ENCODE data around the gene RAPGEF1. TPM values are rescaled to one million over a fixed set of nuclear protein-coding genes. Genes with fewer than 3 reads are reported as not detected.

RAPGEF1 gene
- total RNA-seq, 4 donors from 2014 or later = 37.5 to 89.0 (median 62.8) TPM

DNA sequence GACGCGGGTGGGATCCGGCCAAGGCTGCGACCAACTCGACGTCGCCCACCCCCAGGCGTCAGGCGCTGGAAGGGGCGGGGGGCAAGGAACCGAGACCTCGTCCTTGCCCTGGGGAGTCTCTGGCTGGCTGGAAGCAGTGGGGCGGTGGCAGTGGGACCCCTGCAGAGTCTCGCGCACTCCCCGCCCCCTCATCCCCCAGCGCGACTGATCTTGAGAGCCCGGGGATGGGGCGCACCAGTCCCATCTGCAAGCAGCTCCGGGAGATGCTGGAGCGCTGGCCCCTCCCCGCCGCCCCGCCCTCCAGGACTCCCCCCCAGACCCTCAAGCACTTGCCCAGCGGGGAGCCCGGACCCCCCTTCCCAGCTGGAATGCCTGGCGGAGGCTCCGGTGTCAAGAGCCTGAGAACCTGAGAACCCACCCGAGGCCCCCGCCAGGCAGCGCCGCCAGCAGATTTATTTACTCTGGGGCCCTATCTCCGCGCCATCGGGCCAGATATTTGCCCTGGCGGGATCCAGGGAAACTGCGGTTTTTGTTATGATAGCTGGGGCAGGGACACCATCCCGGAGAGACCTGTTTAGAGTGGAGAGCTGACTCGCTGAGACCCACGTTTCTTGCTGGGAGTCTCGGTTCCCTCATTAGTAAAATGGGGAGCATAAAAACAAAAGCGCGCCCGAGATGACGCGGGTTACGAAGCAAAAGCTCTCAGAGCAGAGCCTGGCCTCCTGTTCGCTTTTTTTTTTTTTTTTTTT is 193.4 kb downstream of the RAPGEF1 start:
- no peak for DNase-seq (ENCODE audit: low spot score)
- no peak for ATAC-seq (ENCODE audit: low FRiP score)
- TF ChIP-seq, protein P1, sequence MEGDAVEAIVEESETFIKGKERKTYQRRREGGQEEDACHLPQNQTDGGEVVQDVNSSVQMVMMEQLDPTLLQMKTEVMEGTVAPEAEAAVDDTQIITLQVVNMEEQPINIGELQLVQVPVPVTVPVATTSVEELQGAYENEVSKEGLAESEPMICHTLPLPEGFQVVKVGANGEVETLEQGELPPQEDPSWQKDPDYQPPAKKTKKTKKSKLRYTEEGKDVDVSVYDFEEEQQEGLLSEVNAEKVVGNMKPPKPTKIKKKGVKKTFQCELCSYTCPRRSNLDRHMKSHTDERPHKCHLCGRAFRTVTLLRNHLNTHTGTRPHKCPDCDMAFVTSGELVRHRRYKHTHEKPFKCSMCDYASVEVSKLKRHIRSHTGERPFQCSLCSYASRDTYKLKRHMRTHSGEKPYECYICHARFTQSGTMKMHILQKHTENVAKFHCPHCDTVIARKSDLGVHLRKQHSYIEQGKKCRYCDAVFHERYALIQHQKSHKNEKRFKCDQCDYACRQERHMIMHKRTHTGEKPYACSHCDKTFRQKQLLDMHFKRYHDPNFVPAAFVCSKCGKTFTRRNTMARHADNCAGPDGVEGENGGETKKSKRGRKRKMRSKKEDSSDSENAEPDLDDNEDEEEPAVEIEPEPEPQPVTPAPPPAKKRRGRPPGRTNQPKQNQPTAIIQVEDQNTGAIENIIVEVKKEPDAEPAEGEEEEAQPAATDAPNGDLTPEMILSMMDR (IDR thresholded peaks at IDR 0.05) = no peak

DNA sequence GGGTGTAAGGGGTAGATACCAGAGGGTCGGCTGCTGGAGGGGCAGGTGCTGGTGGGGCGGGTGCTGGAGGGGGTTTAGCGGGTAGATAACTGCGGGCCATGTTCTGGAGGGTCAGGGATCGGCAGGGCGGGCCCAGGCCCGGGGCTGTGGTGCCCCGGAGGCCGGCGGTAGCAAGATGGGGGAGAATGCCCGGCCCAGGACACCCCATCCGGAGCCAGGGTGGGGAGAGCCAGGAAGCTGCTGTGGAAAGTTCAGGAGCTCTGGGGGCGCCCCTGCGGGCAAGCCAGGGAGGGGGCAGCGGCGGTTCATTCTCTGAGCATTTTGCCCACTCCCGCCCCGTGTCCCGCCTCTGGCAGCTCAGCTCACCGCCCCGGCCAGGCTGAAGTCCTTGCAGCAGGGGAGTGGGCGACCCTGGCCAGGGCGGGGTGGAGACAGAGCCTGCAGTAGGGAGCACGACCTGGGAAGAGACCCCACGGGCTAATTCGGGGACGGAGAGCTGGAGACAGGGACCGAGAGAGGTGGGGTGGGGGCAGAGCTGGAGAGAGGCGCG is 194.0 kb downstream of the RAPGEF1 start:
- TF ChIP-seq, protein P1 (IDR thresholded peaks at IDR 0.05) = no peak
- DNase-seq (ENCODE audit: low spot score) (no peak), ATAC-seq (ENCODE audit: low FRiP score) (peak; percentile 48)

DNA sequence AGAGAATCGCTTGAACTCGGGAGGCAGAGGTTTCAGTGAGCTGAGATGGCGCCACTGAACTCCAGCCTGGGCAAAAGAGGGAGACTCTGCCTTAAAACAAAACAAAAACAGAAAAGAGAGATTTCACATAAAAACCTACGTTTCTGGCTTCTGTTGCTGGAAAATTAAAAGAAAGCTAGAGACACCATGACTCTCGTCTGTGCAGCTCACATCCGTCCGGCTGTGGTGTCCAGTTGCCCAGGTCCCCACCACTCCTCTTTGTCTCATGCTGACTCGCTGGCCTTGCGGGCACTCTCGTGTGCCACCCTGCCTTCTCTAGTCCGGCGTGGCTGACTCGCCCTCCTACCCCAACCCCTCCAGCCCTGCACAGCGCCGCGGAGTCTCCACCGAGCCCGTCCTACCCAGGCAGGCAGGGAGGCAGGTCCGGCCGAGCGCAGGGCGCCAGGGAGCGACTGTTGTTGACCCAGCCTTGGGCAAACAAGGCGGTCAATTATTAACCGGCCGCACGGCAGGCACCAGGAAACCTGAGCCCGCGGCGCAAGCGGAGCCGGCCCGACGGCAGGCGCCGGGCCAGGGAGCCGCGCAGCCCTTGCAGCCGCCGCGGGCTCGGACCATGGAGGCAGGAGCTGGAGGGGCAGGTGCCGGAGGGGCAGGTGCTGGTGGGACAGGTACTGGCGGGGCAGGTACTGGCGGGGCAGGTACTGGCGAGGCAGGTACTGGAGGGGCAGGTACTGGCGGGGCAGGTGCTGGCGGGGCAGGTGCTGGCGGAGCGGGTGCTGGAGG is 194.7 kb downstream of the RAPGEF1 start, which contains the start of gene PRRT1B:
PRRT1B (plus strand) TSS at position 521 of the 783 bp plus-strand sequence; CDS start at position 614, 93 bp downstream.
- ATAC-seq (ENCODE audit: low FRiP score) = peak; percentile 37

DNA sequence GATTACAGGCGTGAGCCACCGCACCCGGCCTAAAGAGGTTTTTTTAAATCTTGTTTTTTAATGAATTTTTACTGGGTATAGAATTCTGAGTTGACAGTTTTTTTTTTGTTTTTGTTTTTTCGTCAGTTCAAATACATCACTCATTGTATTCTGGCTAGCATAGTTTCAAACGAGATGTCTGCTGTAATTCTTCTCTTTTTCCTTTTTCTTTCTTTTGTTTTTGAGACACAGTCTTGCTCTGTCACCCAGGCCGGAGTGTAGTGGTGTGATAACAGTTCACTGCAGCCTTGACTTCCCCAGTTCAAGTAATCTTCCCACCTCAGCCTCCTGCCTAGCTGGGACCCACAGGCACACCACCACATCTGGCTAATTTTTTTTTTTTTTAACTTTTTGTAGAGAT is 196.7 kb downstream of the RAPGEF1 start:
- DNase-seq (ENCODE audit: low spot score) (no peak), ATAC-seq (ENCODE audit: low FRiP score) (no peak)
- TF ChIP-seq, protein P1 (IDR thresholded peaks at IDR 0.05) = no peak

More for the DNA sequence above, 194.7 kb downstream of the RAPGEF1 start, which contains the start of gene PRRT1B:
- no peak for DNase-seq (ENCODE audit: low spot score)
- TF ChIP-seq, protein P1 (IDR thresholded peaks at IDR 0.05) = no peak

DNA sequence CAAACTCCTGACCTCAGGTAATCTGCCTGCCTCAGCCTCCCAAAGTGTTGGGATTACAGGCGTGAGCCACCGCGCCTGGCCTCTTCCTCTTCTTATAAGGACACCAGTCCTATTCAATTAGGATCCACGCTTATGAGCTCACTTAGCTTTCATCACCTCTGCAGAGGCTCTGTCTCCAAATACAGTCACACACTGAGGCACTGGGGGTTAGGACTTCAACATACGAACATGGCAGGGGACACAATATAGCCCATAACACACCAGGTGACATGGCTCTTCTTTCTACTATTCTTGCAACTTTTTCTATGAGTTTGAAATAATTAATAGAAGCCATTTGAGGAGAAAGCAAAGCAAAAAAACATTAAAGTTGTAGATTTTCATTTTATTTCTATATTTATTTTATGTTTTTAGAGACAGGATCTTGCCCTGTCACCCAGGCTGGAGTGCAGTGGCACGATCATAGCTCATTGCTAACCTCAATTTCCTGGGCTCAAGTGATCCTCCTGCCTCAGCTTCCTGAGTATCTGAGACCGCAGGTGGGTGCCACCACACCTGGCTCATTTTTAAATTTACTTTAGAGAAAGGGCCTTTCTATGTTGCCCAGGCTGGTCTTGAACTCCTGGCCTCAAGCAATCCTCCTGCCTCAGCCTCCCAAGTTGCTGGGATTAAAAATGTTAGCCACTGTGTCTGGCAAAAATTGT is 200.5 kb downstream of the RAPGEF1 start:
- DNase-seq (ENCODE audit: low spot score) (no peak), ATAC-seq (ENCODE audit: low FRiP score) (no peak)
- TF ChIP-seq, protein P1 (IDR thresholded peaks at IDR 0.05) = no peak

DNA sequence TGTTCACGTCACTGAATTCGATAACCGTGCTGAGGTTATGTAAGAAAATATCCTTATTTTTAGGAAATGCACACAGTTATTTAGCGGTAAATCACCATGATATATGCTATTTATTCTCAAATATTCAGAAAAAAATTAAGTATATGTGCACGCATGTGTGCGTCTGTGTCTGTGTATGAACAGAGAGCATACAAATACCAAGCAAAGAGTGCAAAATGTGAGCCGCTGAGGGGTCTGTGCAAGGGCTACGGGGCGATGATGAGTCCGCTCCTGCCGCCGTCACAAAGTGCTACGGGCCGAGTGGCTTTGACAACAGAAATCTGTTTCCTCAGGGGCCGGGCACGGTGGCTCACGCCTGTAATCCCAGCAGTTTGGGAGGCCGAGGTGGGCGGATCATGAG is 201.9 kb downstream of the RAPGEF1 start:
- no peak for ATAC-seq (ENCODE audit: low FRiP score)
- no peak for DNase-seq (ENCODE audit: low spot score)
- TF ChIP-seq, protein P1 (IDR thresholded peaks at IDR 0.05) = no peak
